LNCAP (cell line): ENCODE data around the gene CALML5.

Experiments
- TF ChIP-seq, protein P1 (sequence below): fragments of 450-650 bp; IDR thresholded peaks from 2 replicates; pipeline ENCODE4 v1.5.1; 2017; ENCODE audit warnings: mild to moderate bottlenecking

CALML5 gene

DNA sequence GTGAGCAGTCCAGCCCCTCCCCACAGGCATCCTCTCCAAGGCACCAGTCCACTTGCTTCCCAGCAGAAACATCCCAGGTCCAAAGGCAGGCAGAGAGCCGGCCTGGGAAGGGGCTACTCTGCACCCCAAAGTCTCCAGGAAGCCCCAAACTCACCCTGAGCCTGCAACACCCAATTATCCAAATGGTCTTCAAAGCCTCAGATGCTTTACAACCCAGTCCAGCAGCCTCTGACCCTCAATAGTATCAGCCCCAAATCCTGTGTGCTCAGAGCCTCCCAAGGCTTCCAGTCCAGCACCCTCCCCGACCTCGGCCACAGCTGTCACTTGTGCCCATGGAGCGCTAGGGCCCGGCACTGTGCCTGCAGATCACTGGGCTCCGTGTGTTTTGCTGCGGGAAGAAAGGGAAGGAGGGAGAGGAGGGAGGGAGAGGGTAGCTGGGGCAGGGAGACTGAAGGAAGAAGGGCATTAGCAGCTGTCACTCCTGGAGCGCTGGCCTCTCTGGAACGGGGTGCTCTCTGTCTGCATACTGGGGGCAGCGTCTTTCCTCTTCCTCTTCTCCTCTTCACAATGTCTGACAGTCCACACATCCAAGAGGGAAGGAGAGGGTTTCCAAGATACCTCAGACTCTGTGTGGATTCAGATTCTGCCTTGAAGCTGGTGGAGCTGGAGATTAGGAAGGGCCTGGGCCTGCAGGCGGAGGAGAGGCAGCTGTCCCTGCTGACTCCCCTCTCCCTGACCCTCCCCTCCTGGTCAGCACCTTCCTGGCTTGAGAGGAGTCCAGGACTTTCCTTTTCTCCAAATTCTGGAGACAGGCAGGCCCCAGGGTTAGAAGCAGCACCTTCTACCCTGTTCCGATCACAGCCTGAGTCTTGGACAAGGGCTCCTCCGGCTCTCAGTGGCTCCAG lies 13.2 kb downstream of the CALML5 start:
- TF ChIP-seq, protein P1, sequence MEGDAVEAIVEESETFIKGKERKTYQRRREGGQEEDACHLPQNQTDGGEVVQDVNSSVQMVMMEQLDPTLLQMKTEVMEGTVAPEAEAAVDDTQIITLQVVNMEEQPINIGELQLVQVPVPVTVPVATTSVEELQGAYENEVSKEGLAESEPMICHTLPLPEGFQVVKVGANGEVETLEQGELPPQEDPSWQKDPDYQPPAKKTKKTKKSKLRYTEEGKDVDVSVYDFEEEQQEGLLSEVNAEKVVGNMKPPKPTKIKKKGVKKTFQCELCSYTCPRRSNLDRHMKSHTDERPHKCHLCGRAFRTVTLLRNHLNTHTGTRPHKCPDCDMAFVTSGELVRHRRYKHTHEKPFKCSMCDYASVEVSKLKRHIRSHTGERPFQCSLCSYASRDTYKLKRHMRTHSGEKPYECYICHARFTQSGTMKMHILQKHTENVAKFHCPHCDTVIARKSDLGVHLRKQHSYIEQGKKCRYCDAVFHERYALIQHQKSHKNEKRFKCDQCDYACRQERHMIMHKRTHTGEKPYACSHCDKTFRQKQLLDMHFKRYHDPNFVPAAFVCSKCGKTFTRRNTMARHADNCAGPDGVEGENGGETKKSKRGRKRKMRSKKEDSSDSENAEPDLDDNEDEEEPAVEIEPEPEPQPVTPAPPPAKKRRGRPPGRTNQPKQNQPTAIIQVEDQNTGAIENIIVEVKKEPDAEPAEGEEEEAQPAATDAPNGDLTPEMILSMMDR, result no peak

DNA sequence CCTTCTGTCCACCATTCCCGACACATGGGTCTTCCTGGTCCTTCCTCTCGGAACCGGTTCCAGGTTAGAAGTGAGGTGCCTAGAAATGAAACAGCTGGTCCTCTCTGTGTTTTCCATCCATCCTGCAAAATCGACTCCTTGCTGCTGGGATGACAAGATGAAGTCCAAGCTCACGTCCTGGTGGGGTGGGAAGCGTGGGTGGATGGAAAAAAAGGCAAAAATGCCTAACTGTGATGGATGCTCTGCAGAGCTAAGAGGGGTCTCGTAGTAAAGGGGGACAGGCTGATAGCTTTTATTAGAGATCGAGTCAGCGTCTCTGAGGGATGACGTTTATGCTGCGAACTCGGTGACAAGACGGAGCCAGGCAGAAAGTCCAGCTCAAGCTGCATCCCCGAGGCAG lies 14.1 kb downstream of the CALML5 start:
- TF ChIP-seq, protein P1, result no peak

DNA sequence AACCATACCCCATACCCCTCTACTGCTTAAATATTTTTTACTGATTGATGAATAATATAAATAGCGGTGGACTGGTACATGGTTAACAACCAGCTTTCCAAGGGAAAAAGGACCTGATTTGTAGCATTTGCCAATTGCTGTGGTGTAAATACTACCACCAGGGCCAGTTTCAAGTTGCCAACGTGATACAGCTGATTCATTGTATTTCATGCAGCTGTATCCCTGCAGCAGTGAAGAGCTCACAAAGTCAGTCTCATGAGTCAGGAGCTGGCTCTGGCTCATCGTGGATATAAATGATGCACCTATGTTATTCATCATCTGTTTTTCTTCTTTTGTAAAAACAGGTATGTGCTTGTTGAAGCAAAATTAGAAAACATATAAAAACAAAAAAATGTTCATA lies 15.2 kb downstream of the CALML5 start:
- TF ChIP-seq, protein P1, result no peak

DNA sequence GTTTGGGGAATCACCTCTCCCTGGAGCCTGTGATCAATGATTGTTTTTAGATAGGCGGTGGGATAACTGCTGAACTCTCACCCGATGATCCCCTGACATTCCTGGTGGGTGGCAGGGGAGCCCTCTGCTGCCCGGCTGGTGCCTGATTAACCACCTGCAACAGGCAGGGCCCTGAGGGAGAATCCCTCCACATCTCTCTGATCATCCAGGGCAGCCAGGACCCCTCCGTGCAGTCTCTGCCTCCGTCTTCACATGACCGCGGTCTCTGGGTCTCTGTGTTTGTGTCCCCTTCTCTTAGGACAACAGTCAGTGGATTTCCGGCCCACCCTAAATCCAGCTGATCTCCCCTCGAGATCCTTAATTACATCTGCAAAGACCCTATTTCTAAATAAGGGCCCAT lies 17.4 kb downstream of the CALML5 start:
- TF ChIP-seq, protein P1, result no peak

DNA sequence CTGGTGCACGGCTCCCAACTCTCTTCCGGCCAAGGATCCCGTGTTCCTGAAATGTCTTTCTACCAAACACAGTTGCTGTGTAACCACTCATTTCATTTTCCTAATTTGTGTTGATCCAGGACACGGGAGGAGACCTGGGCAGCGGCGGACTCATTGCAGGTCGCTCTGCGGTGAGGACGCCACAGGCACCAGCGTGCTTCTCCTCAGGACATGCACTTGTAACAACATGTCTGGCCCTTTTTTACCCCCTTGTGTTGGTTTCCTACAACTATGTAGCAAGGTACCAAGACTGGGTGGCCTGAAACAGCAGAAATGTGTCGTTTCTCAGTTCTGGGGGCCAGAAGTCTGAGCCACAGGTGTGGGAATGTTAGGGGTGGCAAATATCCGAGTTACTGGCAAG lies 18.2 kb downstream of the CALML5 start:
- TF ChIP-seq, protein P1, result no peak

DNA sequence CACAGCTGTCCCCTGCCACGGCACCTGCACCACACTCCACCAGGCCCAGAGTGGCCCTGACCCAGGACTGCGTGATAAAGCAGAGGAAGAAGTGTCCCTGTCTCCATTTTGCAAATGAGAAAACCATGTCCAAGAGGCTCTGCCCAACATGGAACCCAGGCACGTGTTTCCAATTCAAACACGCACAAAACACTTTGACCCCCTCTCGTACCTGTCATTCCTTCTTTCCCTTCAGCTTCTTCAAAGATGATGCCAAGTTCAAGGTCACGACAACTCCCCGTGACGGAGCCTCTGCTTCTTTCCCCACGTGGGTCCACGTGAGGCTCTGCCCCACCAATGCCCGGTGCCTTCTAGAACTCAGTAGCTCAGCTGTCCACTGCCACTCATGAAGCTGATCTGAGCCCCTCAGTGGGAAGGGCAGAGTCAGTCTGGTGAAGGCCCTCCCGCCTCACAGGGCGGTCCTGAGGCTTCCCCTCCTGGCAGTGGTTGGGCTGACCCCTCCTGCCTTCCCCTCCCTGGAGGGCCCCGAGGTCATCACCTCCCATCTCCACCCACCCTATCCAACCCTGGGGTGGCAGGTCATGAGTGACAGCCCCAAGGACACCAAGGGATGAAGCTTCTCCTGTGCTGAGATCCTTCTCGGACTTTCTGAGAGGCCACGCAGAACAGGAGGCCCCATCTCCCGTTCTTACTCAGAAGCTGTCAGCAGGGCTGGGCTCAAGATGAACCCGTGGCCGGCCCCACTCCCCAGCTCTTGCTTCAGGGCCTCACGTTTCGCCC lies 19.0 kb downstream of the CALML5 start:
- TF ChIP-seq, protein P1, result no peak

DNA sequence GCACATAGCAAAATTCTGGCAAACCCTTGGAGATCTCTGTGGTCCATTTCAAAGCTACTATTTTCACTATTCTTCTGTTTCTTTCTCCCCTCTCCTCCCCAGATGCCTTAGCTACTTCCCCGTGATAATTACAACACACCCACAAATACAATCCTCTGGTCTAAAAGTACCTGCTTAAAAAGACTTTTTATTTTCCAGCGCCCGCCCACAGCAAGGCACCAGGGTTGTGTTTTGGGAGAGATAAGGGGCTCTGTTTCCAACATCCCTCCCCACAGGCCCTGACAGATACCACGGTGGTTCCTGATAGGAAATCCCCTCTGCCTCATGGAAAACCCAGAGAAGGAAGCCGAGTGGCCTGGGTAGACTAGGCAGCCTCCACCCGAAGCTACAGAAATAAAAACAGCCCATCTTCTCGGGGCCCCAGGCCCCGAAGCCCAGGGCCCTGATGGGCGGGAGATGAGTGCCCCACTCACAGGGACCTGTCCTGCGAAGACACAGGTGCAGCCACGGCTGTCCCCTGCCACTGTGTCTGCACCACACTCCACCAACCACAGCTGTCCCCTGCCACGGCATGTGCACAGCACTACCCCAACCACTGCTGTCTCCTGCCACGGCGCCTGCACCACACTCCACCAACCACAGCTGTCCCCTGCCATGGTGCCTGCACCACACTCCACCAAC lies 19.7 kb downstream of the CALML5 start:
- TF ChIP-seq, protein P1, result no peak
